ENCODE measurements around the gene PDZD4. TPM values are rescaled to one million over a fixed set of nuclear protein-coding genes. Genes with fewer than 3 reads are reported as not detected.

Gene PDZD4
- total RNA-seq, 4 donors from 2014 or later = 0.65 to 1.3 (median 0.80) TPM

- TF ChIP-seq CTCF (IDR thresholded peaks at IDR 0.05; ENCODE audit: low read depth) = no peak
Measured at GRCh38 chrX:153866302-153867019, 36.1 kb upstream of the PDZD4 start.

- TF ChIP-seq CTCF (IDR thresholded peaks at IDR 0.05; ENCODE audit: low read depth) = no peak
Measured at GRCh38 chrX:153865685-153866084, 35.3 kb upstream of the PDZD4 start.

GRCh38 chrX:153865321-153865580 lies 34.9 kb upstream of the PDZD4 start:
- TF ChIP-seq CTCF (IDR thresholded peaks at IDR 0.05; ENCODE audit: low read depth) = no peak

GRCh38 chrX:153864561-153865320 lies 34.4 kb upstream of the PDZD4 start:
- no peak for TF ChIP-seq CTCF (IDR thresholded peaks at IDR 0.05; ENCODE audit: low read depth)

- no peak for TF ChIP-seq CTCF (IDR thresholded peaks at IDR 0.05; ENCODE audit: low read depth)
Measured at GRCh38 chrX:153864101-153864500, 33.8 kb upstream of the PDZD4 start.

- no peak for TF ChIP-seq CTCF (IDR thresholded peaks at IDR 0.05; ENCODE audit: low read depth)
Measured at GRCh38 chrX:153863251-153863991, 33.1 kb upstream of the PDZD4 start.

All from subcutaneous adipose tissue (tissue), 4 donors.